Liver (tissue), 9 donors: ENCODE measurements around the gene BZW2. TPM values are rescaled to one million over a fixed set of nuclear protein-coding genes. Genes with fewer than 3 reads are reported as not detected.
A peak's percentile ranks its signal among the peaks of the same experiment; 100 is the strongest.

Experiments
- DNase-seq: peaks from one replicate; pipeline ENCODE4 v3.0.0-alpha.2; 2017; ENCODE audit warnings: low spot score
- H3K27ac ChIP-seq, 2 donors: one replicate each; pipeline ENCODE4 v1.7.0; 2013; ENCODE audit warnings: inconsistent platforms in 2 of 2, low read length in 2 of 2, control low read depth in 1 of 2, low read depth in 1 of 2, mild to moderate bottlenecking in 1 of 2
- H3K27me3 ChIP-seq, 4 donors: one replicate each; pipeline versions ENCODE4 v1.6.1 to v1.7.0; 2013; ENCODE audit warnings: low read length in 3 of 4, inconsistent platforms in 1 of 4, mild to moderate bottlenecking in 1 of 4, moderate library complexity in 1 of 4; ENCODE audit not compliant: control insufficient read depth in 4 of 4, insufficient read depth in 4 of 4
- H3K36me3 ChIP-seq, 4 donors: one replicate each; pipeline versions ENCODE4 v1.6.1 to v1.7.0; 2013; ENCODE audit warnings: low read length in 3 of 4, mild to moderate bottlenecking in 3 of 4, low read depth in 1 of 4, moderate library complexity in 1 of 4; ENCODE audit not compliant: control insufficient read depth in 4 of 4, insufficient read depth in 3 of 4
- H3K4me1 ChIP-seq, 4 donors: one replicate each; pipeline versions ENCODE4 v1.6.1 to v1.7.0; 2013; ENCODE audit warnings: low read length in 3 of 4, mild to moderate bottlenecking in 3 of 4, moderate library complexity in 1 of 4; ENCODE audit not compliant: control insufficient read depth in 4 of 4, insufficient read depth in 4 of 4
- H3K4me3 ChIP-seq, 3 donors: one replicate each; pipeline versions ENCODE4 v1.6.1 to v1.7.0; 2013; ENCODE audit warnings: low read length in 3 of 3, control low read depth in 1 of 3, low read depth in 1 of 3, mild to moderate bottlenecking in 1 of 3
- H3K9ac ChIP-seq, 2 donors: one replicate each; pipeline ENCODE4 v1.7.0; 2013; ENCODE audit warnings: low read length in 2 of 2, mild to moderate bottlenecking in 2 of 2, moderate library complexity in 2 of 2, control low read depth in 1 of 2, low read depth in 1 of 2
- H3K9me3 ChIP-seq, 4 donors: one replicate each; pipeline versions ENCODE4 v1.6.1 to v1.7.0; 2013; ENCODE audit warnings: low read length in 3 of 4; ENCODE audit not compliant: control insufficient read depth in 4 of 4
- CTCF ChIP-seq: fragments of 150-350 bp; IDR thresholded peaks from 2 replicates; pipeline ENCODE4 v1.5.1; 2017; ENCODE audit warnings: improper control_type of control experiment, low read depth, low read length; ENCODE audit not compliant: missing input control
- EGR1 ChIP-seq, 2 donors: IDR thresholded peaks; 2 replicates each; pipeline ENCODE4 v1.6.1; 2016 to 2018; ENCODE audit warnings: antibody characterized with exemption in 2 of 2, low read depth in 2 of 2
- FOXA1 ChIP-seq: IDR thresholded peaks from 2 replicates; pipeline ENCODE4 v1.6.1; 2016; ENCODE audit warnings: antibody characterized with exemption
- FOXA2 ChIP-seq: IDR thresholded peaks from 2 replicates; pipeline ENCODE4 v1.6.1; 2016; ENCODE audit warnings: antibody characterized with exemption
- GABPA ChIP-seq, 2 donors: IDR thresholded peaks in 1 of 2; conservative IDR thresholded peaks in 1 of 2; 2 replicates each; pipeline ENCODE4 v1.6.1; 2016; ENCODE audit warnings: antibody characterized with exemption in 2 of 2, mild to moderate bottlenecking in 1 of 2, moderate library complexity in 1 of 2
- HNF4A ChIP-seq, 2 donors: conservative IDR thresholded peaks; 2 replicates each; pipeline ENCODE4 v1.6.1; 2016; ENCODE audit warnings: antibody characterized with exemption in 2 of 2, mild to moderate bottlenecking in 2 of 2
- HNF4G ChIP-seq: IDR thresholded peaks from 2 replicates; pipeline ENCODE4 v1.6.1; 2016; ENCODE audit warnings: antibody characterized with exemption
- JUND ChIP-seq, 2 donors: IDR thresholded peaks; 2 replicates each; pipeline ENCODE4 v1.6.1; 2016; ENCODE audit warnings: antibody characterized with exemption in 2 of 2
- NR2F2 ChIP-seq: IDR thresholded peaks from 2 replicates; pipeline ENCODE4 v1.6.1; 2016; ENCODE audit warnings: antibody characterized with exemption
- RAD21 ChIP-seq, 2 donors: IDR thresholded peaks; 2 replicates each; pipeline ENCODE4 v1.6.1; 2016; ENCODE audit warnings: antibody characterized with exemption in 2 of 2, mild to moderate bottlenecking in 2 of 2
- RXRA ChIP-seq, 2 donors: IDR thresholded peaks; 2 replicates each; pipeline ENCODE4 v1.6.1; 2017 to 2018; ENCODE audit warnings: antibody characterized with exemption in 2 of 2, mild to moderate bottlenecking in 1 of 2
- SP1 ChIP-seq: IDR thresholded peaks from 2 replicates; pipeline ENCODE4 v1.6.1; 2018; ENCODE audit warnings: antibody characterized with exemption, mild to moderate bottlenecking
- TAF1 ChIP-seq: conservative IDR thresholded peaks from 2 replicates; pipeline ENCODE4 v1.6.1; 2016; ENCODE audit warnings: antibody characterized with exemption, mild to moderate bottlenecking
- WGBS: extraction: QIAGEN DNeasy Blood & Tissue Kit; methylation state at CpG from one replicate; pipeline ENCODE4 v1.1.7; 2013; 5-methylcytosine and 5-hydroxymethylcytosine counted together
- polyA plus RNA-seq, 2 donors: library from polyadenylated mRNA; stranded (reverse) in 1 of 2; unstranded in 1 of 2; fragments of 200-250 nt in 1 of 2; fragments of >200 nt in 1 of 2; fragmentation: Nextera tagmentation in 1 of 2; extraction: Ambion mirVana in 1 of 2; gene quantifications; one replicate each; pipeline versions ENCODE4 v1.2.1 to v1.2.3, GENCODE V29; 2013 to 2015
- total RNA-seq, 2 donors: library from RNA; depleted of rRNA; stranded (reverse); fragments of >200 nt; gene quantifications; one replicate each; pipeline ENCODE4 v1.2.3, GENCODE V29; 2014
- TF ChIP-seq, protein P1 (sequence below): IDR thresholded peaks from 2 replicates; pipeline ENCODE4 v1.6.1; 2016; ENCODE audit warnings: antibody characterized with exemption, mild to moderate bottlenecking
- TF ChIP-seq, protein P2 (sequence below): IDR thresholded peaks from 2 replicates; pipeline ENCODE4 v1.6.1; 2016; ENCODE audit warnings: antibody characterized with exemption
- TF ChIP-seq, protein P3 (sequence below): IDR thresholded peaks from 2 replicates; pipeline ENCODE4 v1.6.1; 2016; ENCODE audit warnings: antibody characterized with exemption
- donor health status: healthy.
- donor health status: healthy.
- donor health status: healthy.
- donor health status: healthy.
- donor health status: healthy.

BZW2 gene
- total and polyA plus RNA-seq, 4 donors: 10.9 to 18.6 (median 13.1) TPM

- TF ChIP-seq CTCF: no peak
Observed at GRCh38 chr7:16732828-16733227, 86.8 kb downstream of the BZW2 start (continued).

GRCh38 chr7:16734148-16734726, 88.3 kb downstream of the BZW2 start:
- H3K27ac ChIP-seq: no peak overlapping the region
- TF ChIP-seq HNF4G (no peak), GABPA (IDR thresholded peaks at IDR 0.05 in 1 of 2, conservative IDR thresholded peaks at IDR 0.05 in 1 of 2) (peak in 1 of 2 donors; percentile 10), JUND (IDR thresholded peaks at IDR 0.05) (no peak), HNF4A (conservative IDR thresholded peaks at IDR 0.05) (peak; percentile 28 to 38), TAF1 (no peak)
- TF ChIP-seq, protein P1, sequence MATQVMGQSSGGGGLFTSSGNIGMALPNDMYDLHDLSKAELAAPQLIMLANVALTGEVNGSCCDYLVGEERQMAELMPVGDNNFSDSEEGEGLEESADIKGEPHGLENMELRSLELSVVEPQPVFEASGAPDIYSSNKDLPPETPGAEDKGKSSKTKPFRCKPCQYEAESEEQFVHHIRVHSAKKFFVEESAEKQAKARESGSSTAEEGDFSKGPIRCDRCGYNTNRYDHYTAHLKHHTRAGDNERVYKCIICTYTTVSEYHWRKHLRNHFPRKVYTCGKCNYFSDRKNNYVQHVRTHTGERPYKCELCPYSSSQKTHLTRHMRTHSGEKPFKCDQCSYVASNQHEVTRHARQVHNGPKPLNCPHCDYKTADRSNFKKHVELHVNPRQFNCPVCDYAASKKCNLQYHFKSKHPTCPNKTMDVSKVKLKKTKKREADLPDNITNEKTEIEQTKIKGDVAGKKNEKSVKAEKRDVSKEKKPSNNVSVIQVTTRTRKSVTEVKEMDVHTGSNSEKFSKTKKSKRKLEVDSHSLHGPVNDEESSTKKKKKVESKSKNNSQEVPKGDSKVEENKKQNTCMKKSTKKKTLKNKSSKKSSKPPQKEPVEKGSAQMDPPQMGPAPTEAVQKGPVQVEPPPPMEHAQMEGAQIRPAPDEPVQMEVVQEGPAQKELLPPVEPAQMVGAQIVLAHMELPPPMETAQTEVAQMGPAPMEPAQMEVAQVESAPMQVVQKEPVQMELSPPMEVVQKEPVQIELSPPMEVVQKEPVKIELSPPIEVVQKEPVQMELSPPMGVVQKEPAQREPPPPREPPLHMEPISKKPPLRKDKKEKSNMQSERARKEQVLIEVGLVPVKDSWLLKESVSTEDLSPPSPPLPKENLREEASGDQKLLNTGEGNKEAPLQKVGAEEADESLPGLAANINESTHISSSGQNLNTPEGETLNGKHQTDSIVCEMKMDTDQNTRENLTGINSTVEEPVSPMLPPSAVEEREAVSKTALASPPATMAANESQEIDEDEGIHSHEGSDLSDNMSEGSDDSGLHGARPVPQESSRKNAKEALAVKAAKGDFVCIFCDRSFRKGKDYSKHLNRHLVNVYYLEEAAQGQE: no peak
- 77% methylated on average over 7 of the region's 7 CpGs for WGBS

GRCh38 chr7:16735020-16735419, 89.0 kb downstream of the BZW2 start:
- Histone ChIP-seq H3K9ac (no peak overlapping the region), H3K27me3 (no peaks in the 10 kb centered on the region), H3K4me3 (no peak overlapping the region), H3K9me3 (no peaks in the 10 kb centered on the region), H3K4me1 (no peaks in the 10 kb centered on the region), H3K27ac (no peak overlapping the region), H3K36me3 (no peaks in the 10 kb centered on the region)
- WGBS: 89% methylated on average over 4 of the region's 4 CpGs
- DNase-seq: no peak
- TF ChIP-seq HNF4A (conservative IDR thresholded peaks at IDR 0.05) (no peak), NR2F2 (no peak), RXRA (IDR thresholded peaks at IDR 0.05) (no peak), HNF4G (no peak), FOXA1 (no peak), RAD21 (IDR thresholded peaks at IDR 0.05) (no peak), FOXA2 (no peak), EGR1 (IDR thresholded peaks at IDR 0.05; ENCODE audit: low read depth in 2 of 2) (no peak), GABPA (IDR thresholded peaks at IDR 0.05 in 1 of 2, conservative IDR thresholded peaks at IDR 0.05 in 1 of 2) (no peak), JUND (IDR thresholded peaks at IDR 0.05) (no peak), SP1 (no peak), CTCF (no peak)
- TF ChIP-seq, protein P1: no peak
- TF ChIP-seq, protein P2, sequence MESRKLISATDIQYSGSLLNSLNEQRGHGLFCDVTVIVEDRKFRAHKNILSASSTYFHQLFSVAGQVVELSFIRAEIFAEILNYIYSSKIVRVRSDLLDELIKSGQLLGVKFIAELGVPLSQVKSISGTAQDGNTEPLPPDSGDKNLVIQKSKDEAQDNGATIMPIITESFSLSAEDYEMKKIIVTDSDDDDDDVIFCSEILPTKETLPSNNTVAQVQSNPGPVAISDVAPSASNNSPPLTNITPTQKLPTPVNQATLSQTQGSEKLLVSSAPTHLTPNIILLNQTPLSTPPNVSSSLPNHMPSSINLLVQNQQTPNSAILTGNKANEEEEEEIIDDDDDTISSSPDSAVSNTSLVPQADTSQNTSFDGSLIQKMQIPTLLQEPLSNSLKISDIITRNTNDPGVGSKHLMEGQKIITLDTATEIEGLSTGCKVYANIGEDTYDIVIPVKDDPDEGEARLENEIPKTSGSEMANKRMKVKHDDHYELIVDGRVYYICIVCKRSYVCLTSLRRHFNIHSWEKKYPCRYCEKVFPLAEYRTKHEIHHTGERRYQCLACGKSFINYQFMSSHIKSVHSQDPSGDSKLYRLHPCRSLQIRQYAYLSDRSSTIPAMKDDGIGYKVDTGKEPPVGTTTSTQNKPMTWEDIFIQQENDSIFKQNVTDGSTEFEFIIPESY: no peak
- TF ChIP-seq, protein P3, sequence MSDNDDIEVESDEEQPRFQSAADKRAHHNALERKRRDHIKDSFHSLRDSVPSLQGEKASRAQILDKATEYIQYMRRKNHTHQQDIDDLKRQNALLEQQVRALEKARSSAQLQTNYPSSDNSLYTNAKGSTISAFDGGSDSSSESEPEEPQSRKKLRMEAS: no peak

More at GRCh38 chr7:16734148-16734726, 88.3 kb downstream of the BZW2 start:
- Histone ChIP-seq H3K27me3 (no peaks in the 10 kb centered on the region), H3K9ac (no peak overlapping the region), H3K4me3 (no peak overlapping the region), H3K9me3 (no peaks in the 10 kb centered on the region), H3K36me3 (no peaks in the 10 kb centered on the region), H3K4me1 (no peaks in the 10 kb centered on the region)
- no peak for DNase-seq
